AG09309 (cell line): Measurements from ENCODE around the gene ABHD5.

Source experiments
- DNase-seq: peaks from one replicate; pipeline ENCODE4 v3.0.0-alpha.2; 2010; ENCODE audit warnings: low read depth
- H3K4me3 ChIP-seq: 2 replicates; pipeline ENCODE4 v1.5.1; 2011; ENCODE audit warnings: mild to moderate bottlenecking, low read depth, low read length, moderate library complexity; ENCODE audit not compliant: control insufficient read depth
- TF ChIP-seq, protein P1 (sequence below): IDR thresholded peaks from 2 replicates; pipeline ENCODE4 v1.5.1; 2011; ENCODE audit warnings: mild to moderate bottlenecking, low read depth, low read length, inconsistent platforms; ENCODE audit not compliant: insufficient read depth, control insufficient read depth; ENCODE audit errors: missing control alignments

The ABHD5 gene

DNA sequence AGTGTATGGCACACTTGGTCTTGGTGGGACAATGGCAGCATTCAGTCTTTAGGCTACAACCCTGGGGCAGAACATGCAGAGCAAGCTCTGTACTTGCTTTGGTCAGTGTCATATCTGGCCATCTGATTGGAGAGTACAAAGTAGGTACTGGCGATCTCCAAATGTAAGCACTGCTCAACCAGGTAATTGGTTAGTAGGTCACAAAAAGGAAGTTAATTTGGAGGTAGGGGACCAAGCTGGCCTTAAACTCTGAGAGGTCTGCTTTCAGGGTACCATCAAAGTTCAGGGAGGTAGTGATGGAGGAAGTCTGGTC is 3.3 kb upstream of the ABHD5 start:
- no peak for DNase-seq
- TF ChIP-seq, protein P1, sequence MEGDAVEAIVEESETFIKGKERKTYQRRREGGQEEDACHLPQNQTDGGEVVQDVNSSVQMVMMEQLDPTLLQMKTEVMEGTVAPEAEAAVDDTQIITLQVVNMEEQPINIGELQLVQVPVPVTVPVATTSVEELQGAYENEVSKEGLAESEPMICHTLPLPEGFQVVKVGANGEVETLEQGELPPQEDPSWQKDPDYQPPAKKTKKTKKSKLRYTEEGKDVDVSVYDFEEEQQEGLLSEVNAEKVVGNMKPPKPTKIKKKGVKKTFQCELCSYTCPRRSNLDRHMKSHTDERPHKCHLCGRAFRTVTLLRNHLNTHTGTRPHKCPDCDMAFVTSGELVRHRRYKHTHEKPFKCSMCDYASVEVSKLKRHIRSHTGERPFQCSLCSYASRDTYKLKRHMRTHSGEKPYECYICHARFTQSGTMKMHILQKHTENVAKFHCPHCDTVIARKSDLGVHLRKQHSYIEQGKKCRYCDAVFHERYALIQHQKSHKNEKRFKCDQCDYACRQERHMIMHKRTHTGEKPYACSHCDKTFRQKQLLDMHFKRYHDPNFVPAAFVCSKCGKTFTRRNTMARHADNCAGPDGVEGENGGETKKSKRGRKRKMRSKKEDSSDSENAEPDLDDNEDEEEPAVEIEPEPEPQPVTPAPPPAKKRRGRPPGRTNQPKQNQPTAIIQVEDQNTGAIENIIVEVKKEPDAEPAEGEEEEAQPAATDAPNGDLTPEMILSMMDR, result no peak
- H3K4me3 ChIP-seq, result no peak overlapping the region

DNA sequence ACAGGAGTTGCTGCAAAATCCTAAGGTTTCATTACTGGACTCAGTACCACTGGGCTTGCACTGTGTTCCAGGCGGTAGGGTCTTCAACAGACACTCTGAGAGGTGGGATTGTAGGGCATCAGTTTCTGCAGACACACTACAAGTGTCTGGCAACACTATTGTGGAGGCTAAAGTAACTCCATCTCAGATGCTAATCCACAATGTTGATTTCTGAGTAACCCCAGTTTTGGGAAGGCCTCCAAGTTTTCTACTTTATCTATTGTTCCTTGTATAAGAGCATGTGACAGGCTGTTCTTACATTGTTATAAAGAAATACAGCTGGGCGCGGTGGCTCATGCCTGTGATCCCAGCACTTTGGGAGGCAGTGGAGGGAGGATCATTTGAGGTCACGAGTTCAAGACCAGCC is 2.5 kb upstream of the ABHD5 start:
- no peak for DNase-seq
- TF ChIP-seq, protein P1, result no peak
- no peak overlapping the region for H3K4me3 ChIP-seq

DNA sequence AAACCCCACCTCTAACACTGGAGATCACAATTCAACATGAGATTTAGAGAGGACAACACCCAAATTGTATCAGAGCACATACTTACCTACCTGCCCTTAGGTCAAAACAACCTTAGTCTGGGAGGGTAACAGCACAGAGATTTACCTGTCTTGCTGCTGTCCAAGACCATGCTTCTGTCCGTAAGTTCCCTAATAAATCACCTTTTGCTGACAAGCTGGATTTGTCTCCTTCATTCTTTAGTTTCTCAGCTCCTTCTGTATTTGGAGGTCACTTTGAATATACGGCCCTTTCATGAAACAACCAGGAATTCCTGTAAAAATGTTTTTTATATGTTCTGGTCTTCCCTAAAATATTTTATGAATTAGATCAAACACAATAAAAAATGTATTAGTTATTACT is 1.6 kb upstream of the ABHD5 start:
- DNase-seq, result no peak
- H3K4me3 ChIP-seq, result no peak overlapping the region
- TF ChIP-seq, protein P1, result no peak

DNA sequence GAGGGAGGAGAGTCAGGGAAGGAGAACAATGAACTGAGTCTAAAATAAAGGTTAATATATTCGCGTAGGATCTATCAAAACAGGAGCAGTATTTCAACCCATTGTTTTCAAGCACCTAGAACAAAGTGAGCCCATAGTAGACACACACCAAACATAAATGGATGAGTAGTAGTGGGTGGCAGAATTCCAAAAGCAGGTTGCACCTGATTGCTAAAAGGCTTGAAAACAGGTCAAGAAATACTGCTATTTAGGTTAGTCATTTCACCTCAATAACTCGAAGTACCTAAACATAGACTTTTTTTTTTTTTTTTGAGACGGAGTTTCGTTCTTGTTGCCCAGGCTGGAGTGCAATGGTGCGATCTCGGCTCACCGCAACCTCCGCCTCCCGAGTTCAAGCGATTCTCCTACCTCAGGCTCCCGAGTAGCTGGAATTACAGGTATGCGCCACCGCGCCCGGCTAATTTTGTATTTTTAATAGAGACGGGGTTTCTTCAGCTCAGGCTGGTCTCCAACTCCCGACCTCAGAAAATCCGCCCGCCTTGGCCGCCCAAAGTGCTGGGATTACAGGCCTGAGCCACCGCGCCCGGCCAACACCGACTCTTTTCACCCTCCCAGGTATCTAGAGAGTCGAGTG is 855 bp upstream of the ABHD5 start:
- TF ChIP-seq, protein P1, result no peak
- no peak for DNase-seq
- H3K4me3 ChIP-seq, result peak overlapping the region; percentile 58

DNA sequence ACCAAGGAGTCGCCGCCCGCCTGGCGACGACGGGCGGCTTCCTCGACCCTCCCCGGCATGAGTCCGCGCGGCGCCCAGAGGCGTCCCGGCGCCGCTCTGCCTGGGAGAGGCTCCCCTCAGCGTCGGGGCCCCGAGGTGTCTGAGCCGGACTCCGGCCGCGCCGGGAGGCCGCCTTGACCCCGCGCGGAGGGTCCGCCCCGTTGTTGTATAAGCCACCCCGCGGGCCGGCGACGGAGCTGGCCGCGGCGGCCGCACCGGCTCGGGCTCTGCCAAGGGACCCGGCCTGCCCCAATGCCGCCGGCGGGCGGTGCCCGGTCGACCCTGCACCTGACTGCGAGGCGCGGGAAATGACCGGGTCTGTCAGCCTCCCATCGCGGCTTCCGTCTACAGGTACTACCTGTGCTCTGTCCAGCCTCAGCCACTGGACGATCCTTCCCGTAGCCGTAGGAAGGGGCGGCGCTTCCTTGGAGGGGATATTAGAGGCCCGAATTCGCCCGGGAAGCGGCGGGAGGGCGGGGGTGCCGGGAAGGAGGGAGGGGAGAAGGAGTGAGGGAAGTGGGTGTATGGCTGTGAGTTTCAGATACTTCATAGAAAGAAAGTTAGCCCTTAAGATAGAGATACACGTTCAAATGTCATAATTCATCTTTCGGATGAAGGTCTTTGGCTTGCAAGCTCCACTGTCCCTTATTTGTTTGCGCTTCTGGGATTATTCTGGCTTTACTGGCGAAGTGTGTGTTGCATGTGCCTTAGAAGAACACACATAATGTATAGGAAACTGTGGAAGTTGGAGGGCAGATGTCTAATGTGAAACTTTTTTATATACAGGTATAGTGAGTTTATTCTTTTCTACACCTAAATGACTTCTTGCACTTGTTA is 620 bp downstream of the ABHD5 start:
- DNase-seq, result no peak
- peak overlapping the region; percentile 73 for H3K4me3 ChIP-seq
- TF ChIP-seq, protein P1, result no peak

DNA sequence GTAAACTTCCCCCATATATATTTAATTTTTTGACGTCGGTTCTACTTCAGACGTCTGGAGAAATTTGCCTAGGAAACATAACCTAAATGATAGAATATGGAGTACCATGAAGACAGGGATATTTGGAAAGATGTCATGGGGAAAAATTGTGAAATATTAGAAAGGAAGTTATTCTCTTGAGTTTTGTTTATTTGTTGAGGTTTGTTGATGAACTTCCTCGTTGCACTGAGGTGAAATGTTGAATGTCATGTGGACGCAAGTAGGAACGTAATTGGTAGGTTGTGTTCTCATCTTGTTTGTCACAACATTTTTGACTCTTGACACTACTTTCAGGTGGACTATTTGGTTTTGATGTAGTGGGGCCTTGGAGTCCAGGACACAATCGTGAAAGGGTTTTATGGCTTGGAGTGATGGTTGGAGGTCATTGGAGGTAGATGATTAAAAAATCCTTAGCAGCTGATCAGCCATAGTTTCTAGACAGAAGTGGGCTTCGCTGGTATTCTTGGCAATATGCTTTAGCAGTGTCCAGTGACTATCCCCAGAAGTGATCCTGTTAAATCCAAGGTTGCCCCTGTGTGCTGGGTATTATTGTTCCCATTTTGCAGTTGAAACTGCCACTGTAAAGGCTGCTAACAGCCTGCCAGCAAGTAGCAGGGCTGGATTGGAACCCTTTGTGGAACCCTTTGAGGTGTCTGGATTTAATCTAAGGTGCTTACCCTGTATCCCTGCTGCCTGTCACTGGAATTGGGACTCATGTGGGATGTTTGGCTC is 1.5 kb downstream of the ABHD5 start:
- no peak for DNase-seq
- TF ChIP-seq, protein P1, result no peak
- H3K4me3 ChIP-seq, result no peak overlapping the region; the same call in 1 of the 2 replicates
